H1 (cell line): ENCODE data around the gene PTPRD. TPM values are rescaled to one million over a fixed set of nuclear protein-coding genes. Genes with fewer than 3 reads are reported as not detected.
A peak's percentile ranks its signal among the peaks of the same experiment; 100 is the strongest.

Experiments
- CTCF ChIA-PET: fragments of 300-600 bp; sonication (Branson Sonifier 250); formaldehyde crosslinking; loops from one replicate; lab custom pipeline; 2021; ENCODE audit not compliant: partially characterized antibody; lab: Charles Lee
- POLR2A ChIA-PET: fragments of 300-600 bp; sonication (Branson Sonifier 250); formaldehyde crosslinking; loops from one replicate; lab custom pipeline; 2021; ENCODE audit warnings: inconsistent platforms; ENCODE audit not compliant: partially characterized antibody; lab: Charles Lee
- DNase-seq, 2 experiments: peaks; one replicate each; pipeline versions ENCODE4 v3.0.0 to v3.0.0-alpha.2; 2010 to 2022; ENCODE audit warnings: low spot score in 2 of 2, low read depth in 1 of 2, mixed read lengths in 1 of 2
- FAIRE-seq: peaks from 2 replicates; lab custom pipeline; 2011; peaks lifted over from hg19 to GRCh38; lab: Jason Lieb, UNC
- H2AFZ ChIP-seq: 2 replicates; pipeline ENCODE4 v1.8.1; 2012; ENCODE audit warnings: low read length, inconsistent platforms
- H2AK5ac ChIP-seq: 2 replicates; pipeline ENCODE4 v1.6.1; 2013; ENCODE audit warnings: low read depth, low read length
- H2BK120ac ChIP-seq: replicated peaks from 2 replicates; pipeline ENCODE3; 2013; ENCODE audit warnings: low read depth, low read length, inconsistent platforms
- H2BK12ac ChIP-seq: 2 replicates; pipeline ENCODE4 v1.6.1; 2013; ENCODE audit warnings: low read depth, low read length
- H2BK15ac ChIP-seq: 2 replicates; pipeline ENCODE4 v1.6.1; 2013; ENCODE audit warnings: low read length
- H2BK20ac ChIP-seq: 2 replicates; pipeline ENCODE4 v1.6.1; 2013; ENCODE audit warnings: low read length
- H2BK5ac ChIP-seq: 2 replicates; pipeline ENCODE4 v1.6.1; 2013; ENCODE audit warnings: low read depth, low read length
- H3K14ac ChIP-seq: 2 replicates; pipeline ENCODE4 v1.6.1; 2013; ENCODE audit warnings: inconsistent platforms; ENCODE audit not compliant: insufficient read length
- H3K18ac ChIP-seq: 2 replicates; pipeline ENCODE4 v1.6.1; 2013; ENCODE audit warnings: low read length; ENCODE audit errors: extremely low read depth
- H3K23ac ChIP-seq: 2 replicates; pipeline ENCODE4 v1.6.1; 2013; ENCODE audit warnings: inconsistent platforms; ENCODE audit not compliant: insufficient read length
- H3K23me2 ChIP-seq: 2 replicates; pipeline ENCODE4 v1.6.1; 2013; ENCODE audit warnings: low read depth, low read length
- H3K27ac ChIP-seq: 2 replicates; pipeline ENCODE4 v1.6.1; 2011; ENCODE audit warnings: low read depth, low read length, inconsistent platforms
- H3K27me3 ChIP-seq, 4 experiments: replicated peaks in 1 of 4; 1 replicate in 1 of 4; 2 replicates in 3 of 4; pipeline versions ENCODE4 v1.6.1 to v1.8.1; 2011 to 2013; ENCODE audit warnings: low read length in 3 of 4, mild to moderate bottlenecking in 3 of 4, inconsistent platforms in 2 of 4, mixed read lengths in 2 of 4, moderate library complexity in 1 of 4; ENCODE audit not compliant: control insufficient read depth in 3 of 4, insufficient read depth in 3 of 4; ENCODE audit errors: extremely low read depth in 1 of 4
- H3K36me3 ChIP-seq, 4 experiments: 2 replicates each; pipeline versions ENCODE4 v1.6.1 to v1.8.1; 2011 to 2013; ENCODE audit warnings: mild to moderate bottlenecking in 4 of 4, low read length in 3 of 4, moderate library complexity in 2 of 4, control low read depth in 1 of 4, inconsistent platforms in 1 of 4; ENCODE audit not compliant: insufficient read depth in 4 of 4, control insufficient read depth in 2 of 4
- H3K4ac ChIP-seq: replicated peaks from 2 replicates; pipeline ENCODE3; 2013; ENCODE audit warnings: low read length, low read depth, mixed read lengths, inconsistent platforms; ENCODE audit not compliant: insufficient read length
- H3K4me1 ChIP-seq, 4 experiments: replicated peaks in 1 of 4; 1 replicate in 1 of 4; 2 replicates in 3 of 4; pipeline versions ENCODE4 v1.6.1 to v1.8.1; 2011 to 2013; ENCODE audit warnings: low read length in 3 of 4, inconsistent platforms in 2 of 4, mixed read lengths in 1 of 4; ENCODE audit not compliant: insufficient read depth in 4 of 4, control insufficient read depth in 3 of 4
- H3K4me2 ChIP-seq, 2 experiments: 2 replicates each; pipeline versions ENCODE4 v1.6.1 to v1.8.1; 2011 to 2013; ENCODE audit warnings: low read depth in 2 of 2, low read length in 2 of 2, control low read depth in 1 of 2, inconsistent platforms in 1 of 2, mild to moderate bottlenecking in 1 of 2; ENCODE audit not compliant: insufficient read depth in 1 of 2
- H3K4me3 ChIP-seq, 4 experiments: fragments of 200-600, 300-600 bp in 1 of 4; sonication (generic), shearing (Covaris generic), sonication (Bioruptor Twin) in 1 of 4; 2 replicates each; pipeline versions ENCODE4 v1.5.1 to v1.8.1; 2011 to 2016; ENCODE audit warnings: low read length in 4 of 4, low read depth in 3 of 4, control low read depth in 2 of 4, inconsistent platforms in 2 of 4, mild to moderate bottlenecking in 2 of 4, mixed read lengths in 1 of 4, moderate library complexity in 1 of 4; ENCODE audit not compliant: insufficient read depth in 2 of 4; ENCODE audit errors: extremely low read depth in 1 of 4
- H3K56ac ChIP-seq: replicated peaks from 2 replicates; pipeline ENCODE3; 2013; ENCODE audit warnings: low read depth, mild to moderate bottlenecking, mixed read lengths, low read length, inconsistent platforms; ENCODE audit not compliant: insufficient read length
- H3K79me1 ChIP-seq: 2 replicates; pipeline ENCODE4 v1.6.1; 2013; ENCODE audit warnings: low read depth, low read length, control low read depth
- H3K79me2 ChIP-seq, 2 experiments: 2 replicates each; pipeline versions ENCODE4 v1.6.1 to v1.8.1; 2012 to 2013; ENCODE audit warnings: low read length in 2 of 2, mild to moderate bottlenecking in 2 of 2, inconsistent platforms in 1 of 2; ENCODE audit not compliant: insufficient read depth in 2 of 2, control insufficient read depth in 1 of 2
- H3K9ac ChIP-seq, 4 experiments: replicated peaks in 1 of 4; 1 replicate in 1 of 4; 2 replicates in 3 of 4; pipeline versions ENCODE4 v1.6.1 to v1.8.1; 2011 to 2013; ENCODE audit warnings: low read depth in 3 of 4, low read length in 3 of 4, control low read depth in 2 of 4, mild to moderate bottlenecking in 2 of 4, moderate library complexity in 2 of 4, inconsistent platforms in 1 of 4; ENCODE audit errors: extremely low read depth in 1 of 4
- H3K9me3 ChIP-seq, 2 experiments: 2 replicates each; pipeline versions ENCODE4 v1.6.1 to v1.8.1; 2012 to 2013; ENCODE audit warnings: mild to moderate bottlenecking in 2 of 2, moderate library complexity in 2 of 2, control low read depth in 1 of 2, inconsistent platforms in 1 of 2, low read depth in 1 of 2, low read length in 1 of 2, mixed read lengths in 1 of 2; ENCODE audit not compliant: insufficient read depth in 2 of 2
- H4K20me1 ChIP-seq, 2 experiments: replicated peaks in 1 of 2; 2 replicates each; pipeline versions ENCODE3 to v1.8.1; 2011 to 2013; ENCODE audit warnings: inconsistent platforms in 2 of 2, low read length in 2 of 2, mild to moderate bottlenecking in 1 of 2; ENCODE audit not compliant: insufficient read depth in 2 of 2, control insufficient read depth in 1 of 2
- H4K5ac ChIP-seq: 2 replicates; pipeline ENCODE4 v1.6.1; 2013; ENCODE audit warnings: low read length, low read depth, mixed read lengths, inconsistent platforms; ENCODE audit not compliant: insufficient read length
- H4K8ac ChIP-seq: 2 replicates; pipeline ENCODE4 v1.8.0; 2013; ENCODE audit warnings: mild to moderate bottlenecking, moderate library complexity, low read length, inconsistent platforms; ENCODE audit not compliant: insufficient read depth; ENCODE audit errors: extremely low read depth
- H4K91ac ChIP-seq: replicated peaks from 2 replicates; pipeline ENCODE3; 2013; ENCODE audit warnings: low read length, mixed read lengths, inconsistent platforms; ENCODE audit not compliant: insufficient read length
- CTCF ChIP-seq, 3 experiments: IDR thresholded peaks; 1 replicate in 2 of 3; 2 replicates in 1 of 3; pipeline versions ENCODE4 v1.5.1 to v1.6.1; 2011; ENCODE audit warnings: low read length in 3 of 3, mild to moderate bottlenecking in 3 of 3, inconsistent platforms in 2 of 3, low read depth in 1 of 3, moderate library complexity in 1 of 3; ENCODE audit not compliant: insufficient read depth in 1 of 3; ENCODE audit errors: control extremely low read depth in 1 of 3
- USF2 ChIP-seq: IDR thresholded peaks from 2 replicates; pipeline ENCODE4 v1.6.1; 2011; ENCODE audit warnings: low read length, improper control_type of control experiment
- WGBS, 2 experiments: shearing (Covaris generic) in 1 of 2; methylation state at CpG; one replicate each; pipeline versions ENCODE4 v1.1.6 to v1.1.7; 2013 to 2015; ENCODE audit warnings: low lambda C conversion rate in 2 of 2, mixed read lengths in 2 of 2, inconsistent platforms in 1 of 2, low coverage in 1 of 2, missing lambda C conversion rate in 1 of 2; ENCODE audit not compliant: insufficient replicate concordance in 2 of 2, insufficient coverage in 1 of 2, insufficient read length in 1 of 2; ENCODE audit errors: extremely low coverage in 1 of 2, missing lambda C conversion rate in 1 of 2; 5-methylcytosine and 5-hydroxymethylcytosine counted together
- polyA plus RNA-seq, 7 experiments: library from polyadenylated mRNA; depleted of rRNA in 3 of 7; stranded (reverse) in 5 of 7; unstranded in 2 of 7; fragments of >200 nt in 5 of 7; fragments of 200-250 nt in 2 of 7; gene quantifications; 1 replicate in 5 of 7; 2 replicates in 1 of 7; 4 replicates in 1 of 7; pipeline versions ENCODE4 v1.2.1 to v1.2.3, GENCODE V29; 2011 to 2013; ENCODE audit warnings: missing spikeins in 2 of 7, mixed read lengths in 2 of 7
- total RNA-seq: library from RNA; stranded (reverse); fragmentation: NEBNext Ultra II Directional; extraction: Animal tissue kit (Norgen Biotek cat#: 25700); gene quantifications from 2 replicates; pipeline ENCODE4 v1.2.1, GENCODE V29; 2021

The PTPRD gene
- total and polyA plus RNA-seq, 2 of the 8 experiments (the other 6 are each of a cell fraction or from before 2014, with no cell fraction given): 17.2 to 77.0 TPM

DNA sequence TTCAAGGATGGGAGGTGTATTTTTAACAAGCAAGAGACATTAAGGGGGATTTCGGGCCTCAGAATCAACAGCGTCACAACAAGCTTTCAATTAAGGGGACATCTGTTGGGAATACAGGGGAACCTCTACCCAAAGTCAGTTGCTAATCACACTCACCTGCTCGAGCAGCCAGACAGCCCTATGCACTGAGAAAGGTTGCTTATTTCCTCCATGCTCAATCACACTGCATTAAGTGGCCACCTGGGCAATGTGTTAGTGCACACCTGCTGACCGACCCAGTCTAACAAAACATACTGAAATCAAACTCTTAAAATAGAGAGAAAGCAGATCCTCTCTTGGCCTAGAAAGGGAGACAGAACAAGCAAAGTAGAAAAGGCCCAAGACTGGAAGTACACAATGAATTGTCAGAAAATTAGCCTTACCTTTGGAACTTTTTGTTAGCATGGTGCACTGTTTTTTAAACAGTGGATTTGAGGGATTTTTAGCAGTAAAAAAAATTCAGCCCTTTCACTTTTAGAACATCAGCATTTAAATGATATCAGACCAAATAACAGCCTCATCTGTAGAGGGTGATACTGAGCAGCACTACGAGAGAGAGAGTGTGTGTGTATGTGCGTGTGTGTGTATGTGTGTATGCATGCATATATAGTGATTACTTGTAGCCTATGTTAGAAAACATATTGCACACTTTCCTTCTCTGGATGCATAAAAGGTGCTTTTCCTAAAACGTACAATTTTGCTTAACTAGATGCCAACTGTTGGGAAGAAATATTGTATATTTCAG, 1694.7 kb downstream of the PTPRD start:
- no peak overlapping the region for H3K9ac ChIP-seq
- DNase-seq (no peak), FAIRE-seq (no peak)
- H2BK15ac ChIP-seq: no peak overlapping the region
- no peaks in the 10 kb centered on the region for H3K36me3 ChIP-seq
- H4K91ac ChIP-seq: no peak overlapping the region
- H2AFZ ChIP-seq: 0 out of 2 replicates have a peak overlapping the region, but pooled peaks have one; percentile 27
- H3K9me3 ChIP-seq: no peaks in the 10 kb centered on the region
- no peak overlapping the region for H3K14ac ChIP-seq
- TF ChIP-seq USF2 (no peak), CTCF (IDR thresholded peaks at IDR 0.05; ENCODE audit: control extremely low read depth in 1 of 3, insufficient read depth in 1 of 3, low read depth in 1 of 3, low read length in 3 of 3) (peak in 1 of 3 experiments; percentile 11; a peak in 1 of 4 replicates)
- no peak overlapping the region for H3K4ac ChIP-seq
- no peak overlapping the region for H2BK12ac ChIP-seq
- H4K5ac ChIP-seq: no peak overlapping the region
- H3K18ac ChIP-seq: no peak overlapping the region
- H3K4me3 ChIP-seq: no peak overlapping the region
- no peak overlapping the region for H2BK5ac ChIP-seq
- H3K4me1 ChIP-seq: no peaks in the 10 kb centered on the region
- ChIA-PET POLR2A (no interaction called here), CTCF (no interaction called here)
- no peaks in the 10 kb centered on the region for H3K79me2 ChIP-seq
- no peak overlapping the region for H3K56ac ChIP-seq
- H3K4me2 ChIP-seq: no peak overlapping the region
- H4K20me1 ChIP-seq: no peaks in the 10 kb centered on the region
- H3K27me3 ChIP-seq: no peaks in the 10 kb centered on the region
- no peak overlapping the region for H3K27ac ChIP-seq
- H3K23ac ChIP-seq: no peak overlapping the region
- H3K79me1 ChIP-seq: no peaks in the 10 kb centered on the region
- H3K23me2 ChIP-seq: no peaks in the 10 kb centered on the region
- no peak overlapping the region for H2BK120ac ChIP-seq
- no peak overlapping the region for H4K8ac ChIP-seq
- no peak overlapping the region for H2AK5ac ChIP-seq
- 81% methylated on average over 7 of the region's 7 CpGs; no CpG with 5 or more reads in 1 of the 2 experiments for WGBS, 2 experiments
- H2BK20ac ChIP-seq: no peak overlapping the region
